Measurements from ENCODE around the gene ADAMTS14.

Gene ADAMTS14

GRCh38 chr10:70771311-70772194 lies 99.2 kb downstream of the ADAMTS14 start:
- H3K4me1 ChIP-seq (ENCODE audit: control insufficient read depth, low read length): no peaks in the 10 kb centered on the region
- no peaks in the 10 kb centered on the region for H3K9me3 ChIP-seq (ENCODE audit: control insufficient read depth, insufficient read depth, low read length)
- no peaks in the 10 kb centered on the region for H3K9me2 ChIP-seq (replicated peaks; ENCODE audit: control insufficient read depth, low read length)
- no peak for TF ChIP-seq EZH2phosphoT487 (IDR thresholded peaks at IDR 0.05; ENCODE audit: borderline replicate concordance, low read length)
- no peak for TF ChIP-seq CTCF (IDR thresholded peaks at IDR 0.05; ENCODE audit: low read depth, low read length, poor library complexity, severe bottlenecking)
- no peak overlapping the region for H3K4me3 ChIP-seq (ENCODE audit: low read length)
- no peaks in the 10 kb centered on the region for H3K79me2 ChIP-seq (ENCODE audit: control insufficient read depth, low read length)
- H3K27ac ChIP-seq (ENCODE audit: low read depth, low read length): no peak overlapping the region
- H4K20me1 ChIP-seq (ENCODE audit: control insufficient read depth, insufficient read depth, low read depth, low read length): no peaks in the 10 kb centered on the region
- H3F3A ChIP-seq (ENCODE audit: control insufficient read depth, insufficient read depth): no peaks in the 10 kb centered on the region
- H3K27me3 ChIP-seq (ENCODE audit: control insufficient read depth, low read length): no peaks in the 10 kb centered on the region; the same call in 1 of the 2 replicates
- no peak overlapping the region for H3K4me2 ChIP-seq (ENCODE audit: low read length)
- H3K36me3 ChIP-seq (ENCODE audit: control insufficient read depth, low read length): no peaks in the 10 kb centered on the region

GRCh38 chr10:70772627-70773026 lies 100.3 kb downstream of the ADAMTS14 start:
- Histone ChIP-seq H3K27me3 (ENCODE audit: control insufficient read depth, low read length) (no peaks in the 10 kb centered on the region; the same call in 1 of the 2 replicates), H3K4me3 (ENCODE audit: low read length) (no peak overlapping the region), H3K27ac (ENCODE audit: low read depth, low read length) (no peak overlapping the region), H4K20me1 (ENCODE audit: control insufficient read depth, insufficient read depth, low read depth, low read length) (no peaks in the 10 kb centered on the region), H3F3A (ENCODE audit: control insufficient read depth, insufficient read depth) (no peaks in the 10 kb centered on the region), H3K36me3 (ENCODE audit: control insufficient read depth, low read length) (no peaks in the 10 kb centered on the region), H3K9me3 (ENCODE audit: control insufficient read depth, insufficient read depth, low read length) (no peaks in the 10 kb centered on the region), H3K79me2 (ENCODE audit: control insufficient read depth, low read length) (no peaks in the 10 kb centered on the region), H3K4me2 (ENCODE audit: low read length) (no peak overlapping the region), H3K9me2 (replicated peaks; ENCODE audit: control insufficient read depth, low read length) (no peaks in the 10 kb centered on the region), H3K4me1 (ENCODE audit: control insufficient read depth, low read length) (no peaks in the 10 kb centered on the region)
- TF ChIP-seq EZH2phosphoT487 (IDR thresholded peaks at IDR 0.05; ENCODE audit: borderline replicate concordance, low read length) (no peak), CTCF (IDR thresholded peaks at IDR 0.05; ENCODE audit: low read depth, low read length, poor library complexity, severe bottlenecking) (no peak)

- H3K27me3 ChIP-seq (ENCODE audit: control insufficient read depth, low read length): no peaks in the 10 kb centered on the region; the same call in 1 of the 2 replicates
- no peaks in the 10 kb centered on the region for H3K9me2 ChIP-seq (replicated peaks; ENCODE audit: control insufficient read depth, low read length)
- no peaks in the 10 kb centered on the region for H4K20me1 ChIP-seq (ENCODE audit: control insufficient read depth, insufficient read depth, low read depth, low read length)
These were observed 101.2 kb downstream of the ADAMTS14 start for GRCh38 chr10:70773461-70773860.

More at GRCh38 chr10:70773461-70773860, 101.2 kb downstream of the ADAMTS14 start:
- H3K79me2 ChIP-seq (ENCODE audit: control insufficient read depth, low read length): no peaks in the 10 kb centered on the region
- TF ChIP-seq CTCF (IDR thresholded peaks at IDR 0.05; ENCODE audit: low read depth, low read length, poor library complexity, severe bottlenecking) (no peak), EZH2phosphoT487 (IDR thresholded peaks at IDR 0.05; ENCODE audit: borderline replicate concordance, low read length) (no peak)
- H3K9me3 ChIP-seq (ENCODE audit: control insufficient read depth, insufficient read depth, low read length): no peaks in the 10 kb centered on the region
- no peaks in the 10 kb centered on the region for H3K36me3 ChIP-seq (ENCODE audit: control insufficient read depth, low read length)
- H3K4me3 ChIP-seq (ENCODE audit: low read length): no peak overlapping the region
- H3F3A ChIP-seq (ENCODE audit: control insufficient read depth, insufficient read depth): no peaks in the 10 kb centered on the region
- H3K27ac ChIP-seq (ENCODE audit: low read depth, low read length): no peak overlapping the region
- no peaks in the 10 kb centered on the region for H3K4me1 ChIP-seq (ENCODE audit: control insufficient read depth, low read length)
- no peak overlapping the region for H3K4me2 ChIP-seq (ENCODE audit: low read length)

All from DOHH2 (cell line).